PC-3 (cell line): Measurements from ENCODE around the gene APCDD1L.

ENCODE experiments used
- EZH2phosphoT487 ChIP-seq: fragments of 300-600 bp; sonication (generic); IDR thresholded peaks from 2 replicates; pipeline ENCODE4 v1.6.1; 2018; ENCODE audit warnings: mild to moderate bottlenecking, antibody characterized with exemption, low read length, borderline replicate concordance
- TF ChIP-seq, protein P1 (sequence below): fragments of 300-600 bp; sonication (generic); conservative IDR thresholded peaks from 2 replicates; pipeline ENCODE4 v1.5.1; 2017; ENCODE audit warnings: antibody characterized with exemption, low read depth, mild to moderate bottlenecking, low read length

DNA sequence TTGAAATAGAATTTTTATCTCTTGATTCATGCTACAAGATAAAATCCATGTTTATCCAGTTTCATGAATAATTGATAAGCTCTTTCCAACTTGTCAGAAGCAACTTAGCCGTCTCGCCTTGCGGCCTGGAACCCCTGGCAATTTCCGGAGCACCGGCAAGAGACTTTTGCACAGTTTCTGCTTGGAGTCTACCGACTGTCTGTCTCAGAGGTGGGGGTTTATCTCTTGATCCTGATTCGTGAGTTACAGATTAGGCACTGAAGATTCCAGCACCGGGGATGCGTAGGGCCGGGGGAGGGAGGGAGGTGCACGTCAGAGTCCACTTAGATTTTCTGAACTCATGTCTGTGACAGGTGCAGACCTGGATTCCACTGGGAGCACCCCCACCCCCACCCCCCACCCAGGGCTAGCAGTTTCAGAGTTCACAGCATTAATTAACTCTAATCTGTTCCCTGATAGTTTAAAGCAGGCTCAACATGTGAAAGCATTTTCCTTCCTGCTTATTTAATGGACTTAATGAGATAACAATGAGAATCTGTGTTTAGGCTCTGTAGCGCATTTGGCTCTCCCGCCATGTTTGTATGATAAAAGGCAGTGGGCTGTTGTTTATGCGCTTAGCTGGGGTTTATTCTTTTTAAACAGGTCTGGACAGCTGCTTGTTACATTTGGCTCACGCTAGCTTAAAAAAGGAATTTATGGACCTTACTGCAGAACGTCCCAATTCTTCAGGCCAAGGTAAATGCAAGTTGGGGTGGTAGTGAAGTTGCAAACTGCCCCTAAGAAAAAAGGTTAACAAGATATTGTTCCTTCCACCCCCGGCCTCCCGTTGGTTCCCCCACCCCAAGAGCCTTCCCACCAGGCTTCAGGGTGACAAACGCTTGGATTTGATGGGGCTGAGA, 8.1 kb upstream of the APCDD1L start:
- TF ChIP-seq, protein P1, sequence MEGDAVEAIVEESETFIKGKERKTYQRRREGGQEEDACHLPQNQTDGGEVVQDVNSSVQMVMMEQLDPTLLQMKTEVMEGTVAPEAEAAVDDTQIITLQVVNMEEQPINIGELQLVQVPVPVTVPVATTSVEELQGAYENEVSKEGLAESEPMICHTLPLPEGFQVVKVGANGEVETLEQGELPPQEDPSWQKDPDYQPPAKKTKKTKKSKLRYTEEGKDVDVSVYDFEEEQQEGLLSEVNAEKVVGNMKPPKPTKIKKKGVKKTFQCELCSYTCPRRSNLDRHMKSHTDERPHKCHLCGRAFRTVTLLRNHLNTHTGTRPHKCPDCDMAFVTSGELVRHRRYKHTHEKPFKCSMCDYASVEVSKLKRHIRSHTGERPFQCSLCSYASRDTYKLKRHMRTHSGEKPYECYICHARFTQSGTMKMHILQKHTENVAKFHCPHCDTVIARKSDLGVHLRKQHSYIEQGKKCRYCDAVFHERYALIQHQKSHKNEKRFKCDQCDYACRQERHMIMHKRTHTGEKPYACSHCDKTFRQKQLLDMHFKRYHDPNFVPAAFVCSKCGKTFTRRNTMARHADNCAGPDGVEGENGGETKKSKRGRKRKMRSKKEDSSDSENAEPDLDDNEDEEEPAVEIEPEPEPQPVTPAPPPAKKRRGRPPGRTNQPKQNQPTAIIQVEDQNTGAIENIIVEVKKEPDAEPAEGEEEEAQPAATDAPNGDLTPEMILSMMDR, result no peak
- no peak for TF ChIP-seq EZH2phosphoT487
